Activated CD4-positive, alpha-beta T cell treated with anti-CD3 and anti-CD28 coated beads, Interleukin-2, amount 10 ng/mL, durations not matched to agents 24 days and 14 days (primary cell): ENCODE measurements around the gene PCSK4. TPM values are rescaled to one million over a fixed set of nuclear protein-coding genes. Genes with fewer than 3 reads are reported as not detected.

ENCODE experiments used
- DNase-seq: peaks from one replicate; pipeline ENCODE4 v3.0.0; 2022
- H3K27ac Mint-ChIP-seq: one replicate; pipeline ENCODE4 v1.8.0; 2022; ENCODE audit warnings: mild to moderate bottlenecking, mixed read lengths
- H3K27me3 Mint-ChIP-seq: one replicate; pipeline ENCODE4 v1.8.0; 2022; ENCODE audit warnings: mixed read lengths
- H3K36me3 Mint-ChIP-seq: one replicate; pipeline ENCODE4 v1.8.0; 2022; ENCODE audit warnings: low read depth, mild to moderate bottlenecking, mixed read lengths
- H3K4me1 Mint-ChIP-seq: one replicate; pipeline ENCODE4 v1.8.0; 2021; ENCODE audit warnings: mixed read lengths
- H3K4me3 Mint-ChIP-seq: one replicate; pipeline ENCODE4 v1.8.0; 2022; ENCODE audit warnings: mild to moderate bottlenecking, moderate library complexity, mixed read lengths
- H3K9me3 Mint-ChIP-seq: one replicate; pipeline ENCODE4 v1.8.0; 2021; ENCODE audit warnings: mixed read lengths
- intact Hi-C: fragments of 100-400 bp; cut with micrococcal nuclease; formaldehyde crosslinking; loops from one replicate; pipeline ENCODE4 v1.15.1; 2023
- total RNA-seq: library from RNA; stranded (reverse); gene quantifications from 2 replicates; pipeline ENCODE4 v1.2.3, GENCODE V29; 2022

PCSK4 gene
- total RNA-seq, 1 donor from 2014 or later, result 1.0 TPM

DNA sequence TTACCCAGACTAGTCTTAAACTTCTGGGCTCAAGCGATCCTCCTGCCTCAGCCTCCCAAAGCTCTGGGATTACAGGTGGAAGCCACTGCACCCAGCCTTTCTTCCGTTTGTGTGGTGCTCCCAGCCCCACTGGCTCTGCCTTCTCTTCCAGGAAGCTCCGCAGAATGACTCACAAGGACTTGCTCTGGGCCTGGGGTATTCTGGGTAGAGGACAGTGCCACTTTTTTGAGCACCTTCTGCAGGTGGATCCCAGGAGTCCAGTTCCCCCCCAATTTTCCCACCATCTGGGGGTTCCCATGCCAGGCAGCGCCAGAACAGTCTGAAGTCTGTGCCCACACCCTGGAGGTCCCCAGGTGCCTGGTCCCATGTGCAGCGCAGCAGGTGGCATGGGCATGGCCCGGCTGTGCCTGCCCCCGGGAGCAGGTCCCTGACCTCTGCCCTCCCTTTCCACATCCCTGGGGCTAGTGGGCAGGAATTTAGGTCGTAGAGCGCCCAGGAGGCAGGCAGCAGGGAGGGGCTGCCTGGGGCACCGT is 2.4 kb upstream of the PCSK4 start:
- H3K9me3 Mint-ChIP-seq, result no peaks in the 10 kb centered on the region
- intact Hi-C loops, result no loop called here
- H3K4me1 Mint-ChIP-seq, result peaks cover 6% of the 10 kb centered on the region
- H3K27ac Mint-ChIP-seq, result no peak overlapping the region
- H3K27me3 Mint-ChIP-seq, result peaks cover 8% of the 10 kb centered on the region
- no peak overlapping the region for H3K4me3 Mint-ChIP-seq
- H3K36me3 Mint-ChIP-seq, result no peaks in the 10 kb centered on the region
- DNase-seq, result no peak

DNA sequence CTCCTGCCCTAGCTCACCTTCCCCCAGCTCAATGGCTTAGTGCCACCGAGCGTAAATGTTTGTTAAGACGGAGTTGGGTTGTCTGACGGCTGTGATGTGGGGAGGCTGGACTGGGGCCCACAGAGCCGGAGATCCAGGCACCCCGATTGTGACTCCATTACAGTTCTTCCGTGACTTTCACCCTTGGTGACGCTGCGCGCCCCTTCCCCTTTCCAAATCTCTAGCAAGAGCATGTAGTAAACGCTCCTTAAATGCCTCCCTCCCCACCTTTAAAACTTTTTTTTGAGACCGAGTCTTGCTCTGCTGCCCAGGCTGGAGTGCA is 1.7 kb upstream of the PCSK4 start:
- Mint-ChIP-seq H3K27ac (no peak overlapping the region), H3K4me1 (peaks cover 6% of the 10 kb centered on the region), H3K9me3 (no peaks in the 10 kb centered on the region), H3K27me3 (peaks cover 8% of the 10 kb centered on the region), H3K4me3 (peak overlapping the region; percentile 65), H3K36me3 (no peaks in the 10 kb centered on the region)
- intact Hi-C loops, result loop anchor here (2.0 kb wide), 1 partner anchor 17 kb away; no protein-coding TSS in a partner anchor
- DNase-seq, result no peak

DNA sequence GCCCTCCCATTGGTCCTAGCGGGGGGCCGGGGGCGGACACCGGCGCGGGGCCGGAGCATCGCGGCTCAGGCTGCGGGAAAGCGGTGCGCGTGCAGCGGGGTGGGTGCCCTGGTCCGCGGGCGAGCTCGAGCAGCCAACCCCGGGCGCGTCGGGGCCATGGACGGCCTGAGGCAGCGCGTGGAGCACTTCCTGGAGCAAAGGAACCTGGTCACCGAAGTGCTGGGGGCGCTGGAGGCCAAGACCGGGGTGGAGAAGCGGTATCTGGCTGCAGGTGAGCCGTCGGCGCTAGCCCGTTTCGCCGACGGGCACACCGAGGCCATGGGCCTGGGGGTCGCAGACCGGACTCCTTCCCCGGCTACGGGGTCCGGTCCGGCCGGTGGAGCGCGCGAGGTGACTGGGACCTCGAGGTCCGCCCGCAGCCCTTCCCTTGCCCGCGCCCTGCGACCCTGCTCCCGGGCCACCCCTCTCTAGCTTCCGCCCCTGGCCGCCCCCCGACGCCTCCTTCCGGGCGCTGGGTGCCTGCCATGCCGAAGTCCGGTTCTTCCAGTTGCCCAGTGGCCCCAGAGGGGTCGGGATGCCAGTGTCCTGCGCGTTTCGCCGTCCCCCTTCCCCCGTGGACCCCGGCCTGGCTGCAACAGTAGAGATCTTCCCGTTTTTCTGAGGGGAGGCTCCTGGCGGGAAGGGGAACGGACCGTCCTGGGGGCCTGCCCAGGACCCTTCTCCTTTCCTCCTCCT is 1.1 kb upstream of the PCSK4 start, which contains the start of gene REEP6:
Gene REEP6, plus strand, starts transcription at position 68 of the 735 bp plus-strand sequence. Its CDS starts 89 bp downstream, at position 157.
- peaks cover 6% of the 10 kb centered on the region for H3K4me1 Mint-ChIP-seq
- intact Hi-C loops, result loop anchor here (2.0 kb wide), 1 partner anchor 18 kb away; no protein-coding TSS in a partner anchor
- peak within 1 kb of the TSS; percentile 90 for H3K4me3 Mint-ChIP-seq
- peak within 1 kb of the TSS; percentile 85 for H3K27ac Mint-ChIP-seq
- no peaks in the 10 kb centered on the region for H3K9me3 Mint-ChIP-seq
- H3K36me3 Mint-ChIP-seq, result no peaks in the 10 kb centered on the region
- H3K27me3 Mint-ChIP-seq, result peaks cover 8% of the 10 kb centered on the region
- no peak for DNase-seq

DNA sequence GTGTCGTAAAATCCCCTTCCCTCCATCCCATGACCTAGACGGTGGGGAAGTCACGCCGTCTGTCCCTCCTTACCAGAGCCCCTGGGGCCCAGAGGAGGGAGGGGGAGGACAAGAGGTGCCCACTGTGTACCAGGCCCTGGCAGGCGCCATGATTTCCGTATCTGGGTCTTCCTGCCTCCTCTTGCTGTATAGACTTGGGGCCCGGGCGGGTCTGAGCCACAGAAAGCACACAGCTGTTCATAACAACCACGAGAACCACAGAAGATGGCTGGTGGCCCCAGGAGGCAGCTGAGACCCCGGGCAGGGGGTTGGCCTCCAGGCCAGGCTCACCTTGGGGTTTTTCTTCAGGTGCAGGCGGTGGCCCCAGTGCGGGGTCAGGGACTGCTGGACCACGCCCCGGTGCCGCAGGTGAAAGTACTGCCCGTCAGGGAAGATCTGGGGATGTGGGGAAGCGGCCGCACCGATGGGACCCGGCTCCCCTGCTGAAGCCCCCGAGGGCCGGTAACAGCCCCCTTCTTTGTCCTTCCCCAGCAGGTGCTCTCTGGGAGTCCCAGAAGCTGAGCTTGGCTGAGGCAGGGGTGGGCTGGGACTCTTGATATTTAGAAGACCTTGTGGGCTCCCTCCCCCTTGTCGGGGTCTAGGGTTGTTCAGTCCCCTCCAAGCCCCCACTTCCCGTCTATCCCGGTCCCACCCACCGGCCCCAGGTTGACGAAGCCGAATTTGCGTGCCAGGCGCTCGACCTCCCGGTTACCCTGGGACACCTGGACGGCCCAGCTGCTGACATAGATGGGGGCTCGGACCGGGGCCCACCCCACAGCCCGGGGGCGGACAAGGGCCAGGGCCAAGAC is 463 bp downstream of the PCSK4 start:
- intact Hi-C loops, result loop anchor here (1.0 to 2.0 kb wide), 2 partner anchors 10 to 19 kb away; partner anchors contain the start of gene C19orf25
- H3K4me3 Mint-ChIP-seq, result peak overlapping the region; percentile 62
- H3K4me1 Mint-ChIP-seq, result peaks cover 6% of the 10 kb centered on the region
- peak; percentile 69 for DNase-seq
- H3K9me3 Mint-ChIP-seq, result no peaks in the 10 kb centered on the region
- H3K36me3 Mint-ChIP-seq, result no peaks in the 10 kb centered on the region
- peaks cover 8% of the 10 kb centered on the region for H3K27me3 Mint-ChIP-seq
- peak overlapping the region; percentile 20 for H3K27ac Mint-ChIP-seq

DNA sequence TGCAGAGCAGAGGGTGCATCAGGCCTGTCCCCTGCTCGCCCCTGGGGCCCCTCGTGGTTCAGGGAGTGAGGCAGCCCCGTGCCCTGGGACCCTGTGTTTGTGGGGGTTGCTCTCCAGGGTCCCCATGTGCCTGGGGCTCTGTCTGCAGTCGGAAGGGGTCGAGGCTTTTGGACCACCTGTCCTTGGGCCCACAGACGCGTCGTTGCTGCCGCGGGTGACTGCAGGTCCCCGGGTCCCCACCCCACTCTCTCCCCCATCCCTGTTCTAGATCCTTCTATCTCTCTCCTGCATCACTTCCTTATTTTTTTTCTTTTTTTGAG is 1.9 kb downstream of the PCSK4 start:
- DNase-seq, result no peak
- Mint-ChIP-seq H3K9me3 (no peaks in the 10 kb centered on the region), H3K4me1 (peaks cover 6% of the 10 kb centered on the region), H3K27ac (no peak overlapping the region), H3K4me3 (no peak overlapping the region), H3K27me3 (peaks cover 8% of the 10 kb centered on the region), H3K36me3 (no peaks in the 10 kb centered on the region)
- intact Hi-C loops, result no loop called here

DNA sequence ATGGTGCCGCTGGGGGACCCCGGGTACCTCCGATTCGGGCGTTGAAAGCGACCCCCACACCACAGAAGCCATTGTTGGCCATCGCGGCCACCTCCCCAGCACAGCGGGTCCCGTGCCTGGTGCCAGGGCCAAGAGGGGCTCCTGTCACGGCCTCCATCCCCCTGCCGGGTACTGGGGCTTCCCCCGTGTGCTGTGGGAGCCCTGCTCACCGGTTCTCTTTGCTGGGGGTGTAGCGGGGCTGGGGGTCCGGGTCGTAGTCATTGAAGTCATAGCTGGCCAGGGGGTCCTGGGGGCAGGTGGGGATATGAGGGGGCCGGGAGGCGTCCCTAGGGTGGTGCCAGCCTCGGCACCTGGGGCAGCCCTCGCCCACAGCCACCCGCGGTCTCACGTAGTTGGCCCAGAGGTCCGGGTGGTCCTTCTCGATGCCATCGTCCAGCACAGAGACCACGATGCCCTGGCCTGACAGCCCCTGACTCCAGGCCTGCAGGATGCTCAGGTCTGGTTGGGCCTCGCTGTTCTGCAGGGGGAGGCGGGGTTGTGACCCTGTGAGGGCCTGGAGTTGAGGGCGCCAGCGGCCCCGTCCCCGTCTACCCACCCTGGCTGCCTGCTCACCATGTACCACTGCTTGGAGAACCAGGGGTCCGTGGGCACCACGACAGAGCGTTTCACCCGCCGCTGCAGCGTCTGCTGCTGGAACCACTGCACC is 2.4 kb downstream of the PCSK4 start:
- H3K4me1 Mint-ChIP-seq, result peaks cover 6% of the 10 kb centered on the region
- H3K9me3 Mint-ChIP-seq, result no peaks in the 10 kb centered on the region
- peaks cover 7% of the 10 kb centered on the region for H3K27me3 Mint-ChIP-seq
- H3K36me3 Mint-ChIP-seq, result no peaks in the 10 kb centered on the region
- no peak overlapping the region for H3K4me3 Mint-ChIP-seq
- intact Hi-C loops, result no loop called here
- no peak for DNase-seq
- H3K27ac Mint-ChIP-seq, result no peak overlapping the region

DNA sequence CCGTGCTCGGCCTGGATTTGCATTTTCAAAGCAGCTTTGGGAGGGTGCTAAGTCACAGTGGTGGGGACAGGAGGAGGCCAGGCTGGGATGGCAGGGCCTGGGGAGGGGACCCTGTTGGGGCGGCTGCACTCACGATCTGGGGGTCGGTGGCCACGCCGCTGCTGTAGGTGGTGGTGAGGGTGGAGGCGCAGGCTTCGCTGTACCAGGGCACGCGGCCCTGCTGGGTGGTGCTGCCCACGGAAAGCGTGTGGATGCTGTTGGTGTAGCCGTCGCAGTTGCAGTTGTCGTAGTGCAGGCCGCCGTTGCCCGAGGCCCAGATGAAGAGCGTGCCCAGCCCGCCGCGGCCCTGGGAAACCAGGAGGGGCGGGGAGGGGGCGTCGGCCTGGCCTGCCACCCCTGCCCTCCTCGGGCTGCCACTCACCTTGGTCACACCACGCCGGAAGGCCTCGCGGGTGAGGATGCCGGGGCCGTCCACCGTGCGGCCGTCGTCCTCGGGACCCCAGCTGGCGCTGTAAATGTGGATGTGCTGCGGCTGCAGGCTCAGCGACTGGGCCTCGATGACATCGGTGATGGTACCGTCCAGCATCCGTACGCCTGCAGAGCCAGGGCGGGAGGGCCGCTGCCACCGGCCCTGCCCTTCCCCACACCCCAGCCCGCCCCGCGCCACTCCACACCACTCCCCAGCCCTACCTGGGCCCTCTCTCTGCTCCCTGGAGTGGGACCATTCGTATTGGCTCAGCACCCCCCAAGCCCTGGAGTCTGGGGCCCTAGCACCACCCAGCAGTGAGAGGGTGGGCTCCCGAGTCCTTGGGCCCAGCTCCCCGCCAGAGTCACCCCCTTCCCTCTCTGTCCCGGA is 3.2 kb downstream of the PCSK4 start:
- DNase-seq, result no peak
- Mint-ChIP-seq H3K9me3 (no peaks in the 10 kb centered on the region), H3K27me3 (peaks cover 4% of the 10 kb centered on the region), H3K4me1 (peaks cover 6% of the 10 kb centered on the region), H3K4me3 (no peak overlapping the region), H3K27ac (no peak overlapping the region), H3K36me3 (no peaks in the 10 kb centered on the region)
- intact Hi-C loops, result no loop called here

DNA sequence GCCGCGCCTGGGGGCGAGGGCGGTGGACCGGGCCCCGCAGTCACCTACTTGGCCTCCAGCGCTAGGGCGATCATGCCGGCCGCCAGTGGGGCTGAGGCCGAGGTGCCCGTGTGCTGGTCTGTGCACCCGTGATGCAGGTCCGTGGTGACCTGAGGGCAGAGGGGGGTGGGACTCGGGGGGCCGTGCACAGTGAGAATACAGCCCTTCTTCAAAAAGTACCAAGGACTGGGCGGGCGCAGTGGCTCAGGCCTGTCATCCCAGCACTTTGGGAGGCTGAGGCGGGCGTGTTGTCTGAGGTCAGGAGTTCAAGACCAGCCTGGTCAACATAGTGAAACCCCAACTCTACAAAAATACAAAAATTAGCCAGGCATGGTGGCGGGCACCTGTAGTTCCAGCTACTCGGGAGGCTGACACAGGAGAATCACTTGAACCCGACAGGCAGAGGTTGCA is 6.1 kb downstream of the PCSK4 start:
- intact Hi-C loops, result no loop called here
- no peak overlapping the region for H3K27ac Mint-ChIP-seq
- DNase-seq, result no peak
- H3K9me3 Mint-ChIP-seq, result no peaks in the 10 kb centered on the region
- peaks cover 3% of the 10 kb centered on the region for H3K4me1 Mint-ChIP-seq
- peaks cover 2% of the 10 kb centered on the region for H3K36me3 Mint-ChIP-seq
- H3K4me3 Mint-ChIP-seq, result no peak overlapping the region
- no peaks in the 10 kb centered on the region for H3K27me3 Mint-ChIP-seq

DNA sequence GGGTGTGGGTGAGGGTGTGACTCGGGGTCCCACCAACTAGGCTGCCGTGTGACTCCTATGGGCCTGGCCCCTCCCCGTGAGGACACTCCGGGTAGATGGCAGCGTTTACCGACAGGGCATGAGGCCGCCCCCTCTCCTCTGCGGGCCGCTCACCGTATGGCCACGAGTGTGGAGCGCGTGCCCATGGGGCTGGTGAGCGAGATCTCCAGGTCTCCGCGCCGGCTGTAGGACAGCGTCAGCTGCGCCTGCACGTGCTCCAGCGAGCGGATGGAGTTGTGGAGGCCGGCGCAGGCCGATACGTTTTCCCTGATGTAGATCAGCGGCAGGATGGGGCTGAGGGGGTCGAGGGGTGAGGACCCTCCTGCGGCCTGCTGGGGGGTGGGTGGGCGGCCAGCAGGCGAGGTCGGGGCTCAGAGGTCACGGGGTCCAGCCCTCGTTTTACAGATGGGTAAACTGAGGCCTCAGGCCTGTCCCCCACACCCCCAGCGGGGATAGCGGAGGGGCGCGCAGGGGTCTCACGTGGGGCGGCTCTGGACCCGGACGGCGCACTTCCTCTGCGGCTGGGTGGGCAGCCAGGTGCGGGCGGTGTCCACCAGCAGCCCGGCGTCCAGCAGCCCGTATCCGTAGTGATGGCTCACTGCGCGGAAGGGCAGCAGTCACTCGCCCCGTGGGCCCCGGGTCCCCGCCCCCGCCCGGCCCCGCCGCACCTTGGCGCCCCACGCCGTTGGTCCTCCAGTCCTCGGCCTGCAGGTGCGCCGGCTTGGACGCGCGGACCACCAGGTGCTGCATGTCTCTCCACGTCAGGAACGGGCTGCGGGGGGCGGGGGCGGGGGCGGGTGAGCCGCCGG is 6.8 kb downstream of the PCSK4 start:
- Mint-ChIP-seq H3K4me3 (no peak overlapping the region), H3K4me1 (peaks cover 5% of the 10 kb centered on the region), H3K9me3 (no peaks in the 10 kb centered on the region), H3K36me3 (peaks cover 3% of the 10 kb centered on the region), H3K27me3 (no peaks in the 10 kb centered on the region), H3K27ac (no peak overlapping the region)
- DNase-seq, result no peak
- intact Hi-C loops, result no loop called here

DNA sequence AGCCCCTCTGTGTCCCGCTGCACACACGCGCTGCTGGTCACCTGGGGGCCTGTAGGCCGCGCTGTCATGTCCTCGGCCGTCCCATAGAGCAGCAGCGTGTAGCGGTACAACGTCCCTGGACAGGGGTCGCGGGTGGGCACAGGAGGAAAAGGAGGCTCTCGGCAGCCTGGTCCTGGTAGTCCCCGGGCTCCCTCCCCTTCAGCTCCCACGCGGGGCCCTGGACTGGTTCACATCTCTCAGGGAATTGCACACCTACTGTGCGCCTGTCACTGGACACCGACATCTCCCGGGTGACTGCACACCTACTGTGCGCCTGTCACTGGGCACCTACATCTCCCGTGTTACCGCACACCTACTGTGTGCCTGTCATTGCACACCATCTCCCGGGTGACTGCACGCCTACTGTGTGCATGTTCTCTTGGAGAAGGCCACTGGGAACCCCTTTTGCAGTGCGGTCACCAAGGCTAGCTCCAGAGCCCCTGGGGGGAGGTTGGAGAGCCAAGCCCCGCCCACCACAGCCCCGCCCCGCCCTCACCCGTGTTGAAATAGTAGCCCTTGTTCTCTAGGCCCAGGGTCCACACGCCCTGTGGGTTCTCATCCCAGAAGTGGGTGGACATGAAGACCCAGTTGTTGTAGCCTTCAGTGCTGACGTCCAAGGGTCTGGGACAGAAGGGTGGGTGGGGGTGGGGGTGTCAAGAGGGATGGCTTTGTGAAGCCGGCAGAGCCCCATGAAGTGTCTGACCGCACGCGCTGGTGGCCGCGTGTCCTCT is 7.6 kb downstream of the PCSK4 start:
- Mint-ChIP-seq H3K27ac (no peak overlapping the region), H3K4me3 (no peak overlapping the region), H3K27me3 (no peaks in the 10 kb centered on the region), H3K9me3 (no peaks in the 10 kb centered on the region), H3K4me1 (peaks cover 11% of the 10 kb centered on the region), H3K36me3 (peaks cover 3% of the 10 kb centered on the region)
- intact Hi-C loops, result no loop called here
- DNase-seq, result no peak

DNA sequence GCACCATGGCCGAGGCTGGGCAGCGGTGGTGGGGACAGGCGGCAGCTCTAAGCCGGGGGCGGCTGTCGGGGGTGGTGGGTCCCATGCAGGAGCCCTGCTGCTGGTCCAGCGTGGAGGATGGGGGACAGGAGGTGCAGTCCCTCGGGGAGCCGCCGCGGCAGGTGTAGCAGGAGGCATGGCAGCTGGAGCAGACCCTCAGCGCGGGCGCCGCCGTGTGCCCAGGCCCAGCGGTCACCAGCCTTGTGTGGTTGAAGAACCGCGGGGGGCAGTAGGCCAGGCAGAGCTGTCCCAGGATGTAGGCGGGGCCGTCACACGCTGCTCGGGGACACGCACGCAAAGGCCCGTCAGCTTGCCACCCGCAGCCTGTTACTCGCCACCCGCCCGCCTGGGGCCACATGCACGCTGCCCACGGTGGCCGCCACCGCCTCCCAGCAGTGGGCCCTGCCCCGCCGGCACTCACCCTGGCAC is 8.2 kb downstream of the PCSK4 start:
- intact Hi-C loops, result no loop called here
- no peak for DNase-seq
- no peak overlapping the region for H3K27ac Mint-ChIP-seq
- no peak overlapping the region for H3K4me3 Mint-ChIP-seq
- peaks cover 4% of the 10 kb centered on the region for H3K36me3 Mint-ChIP-seq
- peaks cover 13% of the 10 kb centered on the region for H3K4me1 Mint-ChIP-seq
- H3K9me3 Mint-ChIP-seq, result no peaks in the 10 kb centered on the region
- H3K27me3 Mint-ChIP-seq, result no peaks in the 10 kb centered on the region
